ENCODE data around the gene PTPRG.

The PTPRG gene

DNA sequence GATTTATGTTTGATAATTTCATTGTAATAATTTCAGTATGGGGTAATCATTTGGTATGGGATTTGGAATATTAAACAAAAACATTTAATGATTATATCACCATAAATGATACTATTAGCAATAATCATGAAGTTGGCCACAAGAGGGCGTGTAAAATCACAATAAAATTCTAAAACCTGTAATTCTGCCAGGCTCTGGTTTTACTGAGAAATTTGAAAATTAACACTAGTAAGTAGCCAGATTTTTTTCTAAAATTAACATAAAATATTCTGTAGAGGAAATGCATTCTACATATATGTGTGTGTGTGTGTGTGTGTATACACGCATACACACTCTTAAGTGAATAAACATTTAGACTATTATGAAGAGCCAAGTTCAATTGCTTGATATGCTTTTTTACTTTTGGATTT is 771.5 kb downstream of the PTPRG start:
- DNase-seq, result no peak

DNA sequence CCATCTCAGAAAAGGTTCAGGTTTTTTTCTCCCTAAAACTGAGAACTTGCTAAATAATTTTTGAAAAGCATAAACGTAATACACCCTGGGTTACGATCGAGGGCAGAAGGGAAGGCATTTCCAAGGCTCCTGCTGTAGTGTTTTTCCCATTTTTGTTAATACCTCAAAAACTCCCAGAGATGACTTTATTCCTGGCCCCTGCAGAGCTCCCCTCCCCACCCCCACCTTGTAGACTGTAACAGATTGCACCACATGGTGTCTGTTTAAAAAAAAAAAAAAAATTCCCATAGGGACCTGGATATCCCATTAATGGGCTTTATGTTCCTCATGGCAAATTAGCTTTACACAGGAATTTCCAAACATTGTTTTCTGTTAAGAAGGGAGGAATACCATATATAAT is 773.8 kb downstream of the PTPRG start:
- DNase-seq, result no peak

DNA sequence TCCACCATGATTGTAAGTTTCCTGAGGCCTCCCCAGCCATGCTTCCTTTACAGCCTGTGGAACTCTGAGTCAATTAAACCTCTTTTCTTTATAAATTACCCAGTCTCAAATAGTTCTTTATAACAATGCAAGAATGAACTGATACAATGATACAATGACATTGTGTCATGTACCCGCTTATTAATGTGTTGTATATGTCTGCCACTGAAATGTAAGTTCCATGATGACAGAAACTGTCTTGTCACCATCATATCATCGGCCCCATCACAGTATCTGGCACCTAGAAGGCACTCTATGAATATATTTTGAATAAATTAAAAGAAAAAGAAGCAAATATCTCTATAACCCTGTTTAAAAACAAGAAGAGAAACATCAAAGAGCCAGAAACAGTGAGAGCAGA is 782.4 kb downstream of the PTPRG start:
- no peak for DNase-seq

All from stimulated activated naive CD4-positive, alpha-beta T cell treated with Interleukin-2 at 50 U/mL for 16 hours (primary cell).